ENCODE data around the gene GPC5. TPM values are rescaled to one million over a fixed set of nuclear protein-coding genes. Genes with fewer than 3 reads are reported as not detected.
"Not testable (repeated sequence)": the region's sequence is repeated elsewhere in the genome, so short reads cannot be mapped to it uniquely, and the experiment has no call there.

GPC5 gene
- polyA plus RNA-seq, 4 donors = 3.8 to 7.6 (median 4.3) TPM

- no peak for DNase-seq (ENCODE audit: low read depth in 4 of 4, low spot score in 3 of 4)
Measured at GRCh38 chr13:91368676-91369440, 29.6 kb upstream of the GPC5 start.

- no peak for DNase-seq (ENCODE audit: low read depth in 4 of 4, low spot score in 3 of 4)
Measured at GRCh38 chr13:91369441-91369831, 29.0 kb upstream of the GPC5 start.

- no peak for DNase-seq (ENCODE audit: low read depth in 4 of 4, low spot score in 3 of 4)
Measured at GRCh38 chr13:91370501-91370900, 27.9 kb upstream of the GPC5 start.

- no peak for DNase-seq (ENCODE audit: low read depth in 4 of 4, low spot score in 3 of 4)
Measured at GRCh38 chr13:91372911-91373310, 25.5 kb upstream of the GPC5 start.

GRCh38 chr13:91375116-91375729 lies 23.2 kb upstream of the GPC5 start:
- no peak for DNase-seq (ENCODE audit: low read depth in 4 of 4, low spot score in 3 of 4)

- DNase-seq (ENCODE audit: low read depth in 4 of 4, low spot score in 3 of 4) = no peak
Measured at GRCh38 chr13:91381371-91381770, 17.1 kb upstream of the GPC5 start.

GRCh38 chr13:91383836-91384235 lies 14.6 kb upstream of the GPC5 start:
- DNase-seq (ENCODE audit: low read depth in 4 of 4, low spot score in 3 of 4) = no peak

- DNase-seq (ENCODE audit: low read depth in 4 of 4, low spot score in 3 of 4) = no peak
Measured at GRCh38 chr13:91384896-91385295, 13.5 kb upstream of the GPC5 start.

- no peak for DNase-seq (ENCODE audit: low read depth in 4 of 4, low spot score in 3 of 4)
Measured at GRCh38 chr13:91389186-91389585, 9.2 kb upstream of the GPC5 start.

GRCh38 chr13:91397595-91397994 lies 826 bp upstream of the GPC5 start:
- no peak for DNase-seq (ENCODE audit: low read depth in 4 of 4, low spot score in 3 of 4)

GRCh38 chr13:91399189-91400062 lies 1.0 kb downstream of the GPC5 start:
- no peak for DNase-seq (ENCODE audit: low read depth in 4 of 4, low spot score in 3 of 4)

GRCh38 chr13:91400063-91400399 lies 1.6 kb downstream of the GPC5 start:
- DNase-seq (ENCODE audit: low read depth in 4 of 4, low spot score in 3 of 4) = no peak

- no peak for DNase-seq (ENCODE audit: low read depth in 4 of 4, low spot score in 3 of 4)
Measured at GRCh38 chr13:91400671-91401070, 2.2 kb downstream of the GPC5 start.

- DNase-seq (ENCODE audit: low read depth in 4 of 4, low spot score in 3 of 4) = no peak
Measured at GRCh38 chr13:91401920-91402319, 3.5 kb downstream of the GPC5 start.

- DNase-seq (ENCODE audit: low read depth in 4 of 4, low spot score in 3 of 4) = no peak
Measured at GRCh38 chr13:91405240-91405639, 6.8 kb downstream of the GPC5 start.

- no peak for DNase-seq (ENCODE audit: low read depth in 4 of 4, low spot score in 3 of 4)
Measured at GRCh38 chr13:91406619-91407018, 8.2 kb downstream of the GPC5 start.

- no peak for DNase-seq (ENCODE audit: low read depth in 4 of 4, low spot score in 3 of 4)
Measured at GRCh38 chr13:91408971-91409370, 10.6 kb downstream of the GPC5 start.

- DNase-seq (ENCODE audit: low read depth in 4 of 4, low spot score in 3 of 4) = not testable (repeated sequence)
Measured at GRCh38 chr13:91416579-91416978, 18.2 kb downstream of the GPC5 start.

- no peak for DNase-seq (ENCODE audit: low read depth in 4 of 4, low spot score in 3 of 4)
Measured at GRCh38 chr13:91417660-91418325, 19.4 kb downstream of the GPC5 start.

- DNase-seq (ENCODE audit: low read depth in 4 of 4, low spot score in 3 of 4) = no peak
Measured at GRCh38 chr13:91426913-91427312, 28.5 kb downstream of the GPC5 start.

- DNase-seq (ENCODE audit: low read depth in 4 of 4, low spot score in 3 of 4) = not testable (repeated sequence)
Measured at GRCh38 chr13:91438674-91439073, 40.3 kb downstream of the GPC5 start.

All from right renal pelvis (tissue), 4 donors.